Esophagus squamous epithelium (tissue), 5 donors: Measurements from ENCODE around the gene FAM210B. TPM values are rescaled to one million over a fixed set of nuclear protein-coding genes. Genes with fewer than 3 reads are reported as not detected.
"Not testable (repeated sequence)": the region's sequence is repeated elsewhere in the genome, so short reads cannot be mapped to it uniquely, and the experiment has no call there.

Source experiments
- DNase-seq: peaks from one replicate; lab custom pipeline; 2025; lab: John Stamatoyannopoulos, UW
- H3K27ac ChIP-seq, 4 donors: fragments of 200-600 bp; sonication (generic); one replicate each; pipeline ENCODE4 v1.5.1; 2016 to 2019; ENCODE audit warnings: mild to moderate bottlenecking in 1 of 4
- H3K27me3 ChIP-seq, 4 donors: fragments of 200-600 bp; sonication (generic); 1 replicate in 3 of 4; 2 replicates in 1 of 4; pipeline versions ENCODE4 v1.5.1 to v1.6.0; 2017 to 2021; ENCODE audit warnings: antibody characterized with exemption in 1 of 4
- H3K36me3 ChIP-seq, 3 donors: fragments of 200-600 bp; sonication (generic); one replicate each; pipeline ENCODE4 v1.5.1; 2016 to 2019
- H3K4me1 ChIP-seq, 3 donors: fragments of 200-600 bp; sonication (generic); one replicate each; pipeline ENCODE4 v1.5.1; 2017 to 2019
- H3K4me3 ChIP-seq, 4 donors: fragments of 200-600 bp; sonication (generic); 1 replicate in 3 of 4; 2 replicates in 1 of 4; pipeline ENCODE4 v1.5.1; 2016 to 2019; ENCODE audit warnings: mild to moderate bottlenecking in 2 of 4, moderate library complexity in 1 of 4
- H3K9me3 ChIP-seq, 3 donors: fragments of 200-600 bp; sonication (generic); one replicate each; pipeline ENCODE4 v1.5.1; 2016 to 2019
- CTCF ChIP-seq, 6 experiments: fragments of 450-650 bp in 4 of 6; fragments of 200-600 bp in 2 of 6; sonication (generic) in 2 of 6; IDR thresholded peaks; one replicate each; pipeline ENCODE4 v1.5.1; 2016 to 2019; ENCODE audit warnings: antibody characterized with exemption in 6 of 6, mild to moderate bottlenecking in 4 of 6, moderate library complexity in 4 of 6
- POLR2A ChIP-seq, 4 donors: fragments of 450-650 bp; IDR thresholded peaks; one replicate each; pipeline ENCODE4 v1.6.1; 2017; ENCODE audit warnings: antibody characterized with exemption in 4 of 4, mild to moderate bottlenecking in 4 of 4, moderate library complexity in 3 of 4
- WGBS, 2 donors: methylation state at CpG; one replicate each; pipeline ENCODE4 v1.1.5; 2018; 5-methylcytosine and 5-hydroxymethylcytosine counted together
- intact Hi-C: fragments of 100-400 bp; cut with DNase I; formaldehyde crosslinking; loops from one replicate; pipeline ENCODE4 v1.15.0; 2022
- total RNA-seq, 4 donors: library from RNA; depleted of rRNA; stranded (reverse); fragments of >200 nt; gene quantifications; one replicate each; pipeline ENCODE4 v1.1.0, GENCODE V29; 2016
- donor health status: DM: yes; HTN: yes; CAD: no.

Gene FAM210B
- total RNA-seq, 4 donors from 2014 or later: 14.0 to 46.2 (median 29.1) TPM

- intact Hi-C loops: no loop called here
- Histone ChIP-seq H3K27ac (no peak overlapping the region), H3K4me1 (peaks cover 0 to 9% (median 7%) of the 10 kb centered on the region in 3 donors), H3K27me3 (no peaks in the 10 kb centered on the region), H3K4me3 (no peak overlapping the region), H3K36me3 (peaks cover 0 to 75% (median 18%) of the 10 kb centered on the region in 3 donors), H3K9me3 (no peaks in the 10 kb centered on the region)
- TF ChIP-seq POLR2A (IDR thresholded peaks at IDR 0.05): no peak
- TF ChIP-seq CTCF (IDR thresholded peaks at IDR 0.05): no peak
- WGBS, 2 donors: 92 to 98% methylated on average over 3 of the region's 3 CpGs
- no peak for DNase-seq
Observed at GRCh38 chr20:56406910-56407309, 48.1 kb downstream of the FAM210B start.

DNA sequence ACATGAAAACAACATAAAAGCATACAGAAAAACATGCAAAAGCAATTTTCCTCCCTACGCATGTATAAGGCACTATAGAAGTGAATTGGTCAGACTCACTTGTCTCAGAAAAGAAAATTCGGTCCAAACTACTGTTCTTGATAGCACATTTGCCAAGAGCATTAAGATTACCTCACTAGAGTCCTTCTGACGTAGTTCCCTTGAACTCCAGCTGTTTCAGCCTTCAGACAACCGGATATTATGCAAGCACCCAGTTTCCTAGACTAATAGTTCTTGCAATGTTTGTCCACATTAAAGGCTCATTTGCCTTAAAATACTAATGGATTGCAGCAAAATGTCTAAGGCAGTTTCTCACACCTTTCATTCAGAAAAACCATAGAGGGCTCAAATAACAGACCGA is 50.7 kb downstream of the FAM210B start:
- Histone ChIP-seq H3K27ac (peak overlapping the region in 1 of 4 donors; percentile 17), H3K9me3 (no peaks in the 10 kb centered on the region), H3K4me1 (peaks cover 0 to 18% (median 7%) of the 10 kb centered on the region in 3 donors), H3K4me3 (no peak overlapping the region), H3K27me3 (no peaks in the 10 kb centered on the region), H3K36me3 (peaks cover 0 to 49% (median 4%) of the 10 kb centered on the region in 3 donors)
- WGBS, 2 donors: 74 to 85% methylated on average over 5 of the region's 5 CpGs
- intact Hi-C loops: no loop called here
- TF ChIP-seq CTCF (IDR thresholded peaks at IDR 0.05): no peak
- no peak for TF ChIP-seq POLR2A (IDR thresholded peaks at IDR 0.05)
- DNase-seq: no peak

DNA sequence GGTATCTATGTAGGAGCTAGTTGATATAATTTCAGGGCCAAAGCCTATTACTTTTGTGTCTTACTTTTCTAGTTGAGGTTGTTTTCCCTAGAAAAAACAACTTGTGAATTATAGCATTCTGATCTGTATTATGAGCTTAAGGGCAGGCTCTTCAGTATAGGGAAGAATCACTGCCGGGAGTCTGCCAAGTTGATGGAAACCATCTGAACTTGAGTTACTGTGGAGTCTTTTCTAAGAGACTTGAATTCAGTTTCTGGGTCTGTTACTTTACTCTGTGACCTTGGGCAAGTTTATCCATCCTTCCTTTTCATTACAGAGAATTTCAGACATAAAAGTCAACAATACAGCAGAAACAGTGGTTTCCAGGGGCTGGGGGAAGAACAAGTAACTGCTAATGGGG is 51.2 kb downstream of the FAM210B start:
- H3K36me3 ChIP-seq: peaks cover 0 to 44% (median 4%) of the 10 kb centered on the region in 3 donors
- no peak overlapping the region for H3K27ac ChIP-seq
- H3K9me3 ChIP-seq: no peaks in the 10 kb centered on the region
- 67 to 91% methylated on average over 1 of the region's 1 CpG for WGBS, 2 donors
- TF ChIP-seq CTCF (IDR thresholded peaks at IDR 0.05) (no peak), POLR2A (IDR thresholded peaks at IDR 0.05) (no peak)
- DNase-seq: no peak
- peaks cover 0 to 18% (median 7%) of the 10 kb centered on the region in 3 donors for H3K4me1 ChIP-seq
- no peak overlapping the region for H3K4me3 ChIP-seq
- intact Hi-C loops: no loop called here
- no peaks in the 10 kb centered on the region for H3K27me3 ChIP-seq

DNA sequence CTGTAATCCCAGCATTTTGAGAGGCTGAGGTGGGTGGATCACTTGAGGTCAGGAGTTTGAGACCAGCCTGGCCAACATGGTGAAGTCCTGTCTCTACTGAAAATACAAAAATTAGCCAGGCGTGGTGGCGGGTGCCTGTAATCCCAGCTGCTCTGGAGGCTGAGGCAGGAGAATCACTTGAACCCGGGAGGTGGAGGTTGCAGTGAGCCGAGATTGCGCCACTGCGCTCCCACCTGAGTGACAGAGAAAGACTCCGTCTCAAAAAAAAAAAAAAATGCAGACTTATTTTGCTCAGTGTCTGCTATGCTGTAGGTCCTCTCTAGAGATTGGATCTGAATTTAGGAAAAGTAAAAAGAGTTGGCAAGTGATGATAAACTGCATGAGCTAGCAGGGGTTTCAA is 52.5 kb downstream of the FAM210B start:
- H3K27me3 ChIP-seq, DNase-seq, H3K9me3 ChIP-seq, intact Hi-C loops, H3K4me3 ChIP-seq: not testable (repeated sequence)
- 93% methylated on average over 5 to 7 of the region's 7 CpGs for WGBS, 2 donors
- H3K4me1 ChIP-seq: peaks cover 0 to 18% (median 7%) of the 10 kb centered on the region in 3 donors
- H3K36me3 ChIP-seq: peaks cover 0 to 31% (median 4%) of the 10 kb centered on the region in 3 donors
- H3K27ac ChIP-seq: peak overlapping the region; percentile 36 to 80 (median 64)

- H3K36me3 ChIP-seq: peaks cover 0 to 25% (median 4%) of the 10 kb centered on the region in 3 donors
- TF ChIP-seq POLR2A (IDR thresholded peaks at IDR 0.05) (peak in 1 of 4 donors; percentile 46), CTCF (IDR thresholded peaks at IDR 0.05) (no peak)
- intact Hi-C loops: no loop called here
- no peak for DNase-seq
- no peaks in the 10 kb centered on the region for H3K9me3 ChIP-seq
- 43 to 51% methylated on average over 10 of the region's 10 CpGs for whole genome bisulfite sequencing, 2 donors
- peak within 1 kb of the TSS in 3 of 4 donors; percentile 17 to 47 (median 17) for H3K4me3 ChIP-seq
- no peaks in the 10 kb centered on the region for H3K27me3 ChIP-seq
- H3K27ac ChIP-seq: peak within 1 kb of the TSS; percentile 36 to 80 (median 64)
- H3K4me1 ChIP-seq: peaks cover 0 to 18% (median 7%) of the 10 kb centered on the region in 3 donors
Observed at GRCh38 chr20:56411759-56412472, 53.1 kb downstream of the FAM210B start, which contains the start of gene CASS4. Gene CASS4 (plus strand): TSS chr20:56412260. CDS start chr20:56412459, 199 bp downstream.
